Left ventricle myocardium inferior (tissue), 1 donor: ENCODE measurements around the gene PILRA. TPM values are rescaled to one million over a fixed set of nuclear protein-coding genes. Genes with fewer than 3 reads are reported as not detected.
"Not testable (repeated sequence)": the region's sequence is repeated elsewhere in the genome, so short reads cannot be mapped to it uniquely, and the experiment has no call there.

Source experiments
- DNase-seq: peaks from one replicate; pipeline ENCODE4 v3.0.0-alpha.2; 2020
- H3K27ac ChIP-seq: fragments of 200-600 bp; replicated peaks from 2 replicates; pipeline ENCODE4 v1.8.0; 2021
- H3K27me3 ChIP-seq: fragments of 200-600 bp; 2 replicates; pipeline ENCODE4 v1.8.0; 2021; ENCODE audit warnings: low read depth
- H3K36me3 ChIP-seq: fragments of 200-600 bp; 2 replicates; pipeline ENCODE4 v1.8.0; 2021
- H3K4me1 ChIP-seq: fragments of 200-600 bp; 2 replicates; pipeline ENCODE4 v1.8.0; 2021
- H3K4me3 ChIP-seq: fragments of 200-600 bp; 2 replicates; pipeline ENCODE4 v1.8.0; 2021; ENCODE audit warnings: mild to moderate bottlenecking, moderate library complexity
- H3K9me3 ChIP-seq: fragments of 200-600 bp; replicated peaks from 2 replicates; pipeline ENCODE4 v1.8.0; 2021
- intact Hi-C: fragments of 100-400 bp; cut with micrococcal nuclease; formaldehyde crosslinking; loops from one replicate; pipeline ENCODE4 v1.11.0; 2022
- total RNA-seq: library from RNA; stranded (reverse); fragmentation: NEBNext Ultra II Directional; extraction: Animal tissue kit (Norgen Biotek cat#: 25700); gene quantifications from one replicate; pipeline ENCODE4 v1.2.1, GENCODE V29; 2021
- TF ChIP-seq, protein P1 (sequence below): fragments of 200-600 bp; IDR thresholded peaks from 2 replicates; pipeline ENCODE4 v1.8.0; 2021; ENCODE audit warnings: antibody characterized with exemption, mild to moderate bottlenecking, borderline replicate concordance
- donor health status: DM: no; HTN: yes; CAD: no; lungs with severe emphysema.

Gene PILRA
- total RNA-seq, 1 donor from 2014 or later, result 2.0 TPM

DNA sequence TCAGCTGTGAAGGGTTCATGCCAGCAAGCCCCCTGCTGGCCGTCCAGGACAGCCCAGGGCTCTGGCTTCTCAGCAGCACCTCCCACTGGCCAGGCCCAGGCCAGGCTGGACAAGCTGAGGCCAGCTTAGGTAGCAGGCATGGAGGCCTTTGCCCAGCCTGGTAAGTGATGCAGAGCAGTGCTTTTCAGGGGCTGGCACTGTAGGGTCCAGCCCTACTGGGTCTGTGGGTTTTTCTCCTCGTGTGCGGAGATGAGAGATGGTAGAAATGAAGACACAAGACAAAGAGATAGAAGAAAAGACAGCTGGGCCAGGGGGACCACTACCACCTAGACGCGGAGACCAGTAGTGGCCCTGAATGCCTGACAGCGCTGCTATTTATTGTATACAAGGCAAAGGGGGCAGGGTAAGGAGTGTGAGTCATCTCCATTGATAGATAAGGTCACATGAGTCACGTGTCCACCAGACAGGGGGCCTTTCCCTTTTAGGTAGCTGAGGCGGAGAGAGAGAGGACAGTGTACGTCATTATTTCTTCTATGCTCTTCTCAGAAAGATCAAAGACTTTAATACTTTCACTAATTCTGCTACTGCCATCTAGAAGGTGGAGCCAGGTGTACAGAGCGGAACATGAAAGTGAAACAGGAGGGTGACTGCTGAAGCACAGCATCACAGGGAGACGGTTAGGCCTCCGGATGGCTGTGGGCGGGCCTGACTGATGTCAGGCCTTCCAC, 28.6 kb upstream of the PILRA start:
- H3K36me3 ChIP-seq, result peaks cover 56% of the 10 kb centered on the region
- H3K27ac ChIP-seq, result peak overlapping the region; percentile 65
- H3K9me3 ChIP-seq, DNase-seq, H3K4me3 ChIP-seq, H3K27me3 ChIP-seq, intact Hi-C loops: not testable (repeated sequence)
- H3K4me1 ChIP-seq, result peaks cover 50% of the 10 kb centered on the region
- TF ChIP-seq, protein P1, sequence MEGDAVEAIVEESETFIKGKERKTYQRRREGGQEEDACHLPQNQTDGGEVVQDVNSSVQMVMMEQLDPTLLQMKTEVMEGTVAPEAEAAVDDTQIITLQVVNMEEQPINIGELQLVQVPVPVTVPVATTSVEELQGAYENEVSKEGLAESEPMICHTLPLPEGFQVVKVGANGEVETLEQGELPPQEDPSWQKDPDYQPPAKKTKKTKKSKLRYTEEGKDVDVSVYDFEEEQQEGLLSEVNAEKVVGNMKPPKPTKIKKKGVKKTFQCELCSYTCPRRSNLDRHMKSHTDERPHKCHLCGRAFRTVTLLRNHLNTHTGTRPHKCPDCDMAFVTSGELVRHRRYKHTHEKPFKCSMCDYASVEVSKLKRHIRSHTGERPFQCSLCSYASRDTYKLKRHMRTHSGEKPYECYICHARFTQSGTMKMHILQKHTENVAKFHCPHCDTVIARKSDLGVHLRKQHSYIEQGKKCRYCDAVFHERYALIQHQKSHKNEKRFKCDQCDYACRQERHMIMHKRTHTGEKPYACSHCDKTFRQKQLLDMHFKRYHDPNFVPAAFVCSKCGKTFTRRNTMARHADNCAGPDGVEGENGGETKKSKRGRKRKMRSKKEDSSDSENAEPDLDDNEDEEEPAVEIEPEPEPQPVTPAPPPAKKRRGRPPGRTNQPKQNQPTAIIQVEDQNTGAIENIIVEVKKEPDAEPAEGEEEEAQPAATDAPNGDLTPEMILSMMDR, result peak; percentile 46

DNA sequence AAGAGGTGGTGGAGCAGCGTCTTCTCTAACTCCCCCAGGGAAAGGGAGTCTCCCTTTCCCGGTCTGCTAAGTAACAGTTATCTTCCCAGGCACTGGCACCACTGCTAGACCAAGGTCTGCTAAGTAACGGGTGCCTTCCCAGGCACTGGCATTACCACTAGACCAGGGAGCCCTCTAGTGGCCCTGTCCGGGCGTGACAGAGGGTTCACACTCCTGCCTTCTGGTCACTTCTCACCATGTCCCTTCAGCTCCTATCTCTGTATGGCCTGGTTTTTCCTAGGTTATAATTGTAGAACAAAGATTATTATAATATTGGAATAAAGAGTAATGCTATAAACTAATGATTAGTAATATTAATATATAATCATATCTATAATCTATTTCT, 28.0 kb upstream of the PILRA start:
- H3K9me3 ChIP-seq, H3K27me3 ChIP-seq, H3K27ac ChIP-seq, intact Hi-C loops, H3K4me3 ChIP-seq: not testable (repeated sequence)
- Histone ChIP-seq H3K4me1 (peaks cover 50% of the 10 kb centered on the region), H3K36me3 (peaks cover 62% of the 10 kb centered on the region)
- TF ChIP-seq, protein P1, result peak; percentile 64
- DNase-seq, result peak; percentile 80

DNA sequence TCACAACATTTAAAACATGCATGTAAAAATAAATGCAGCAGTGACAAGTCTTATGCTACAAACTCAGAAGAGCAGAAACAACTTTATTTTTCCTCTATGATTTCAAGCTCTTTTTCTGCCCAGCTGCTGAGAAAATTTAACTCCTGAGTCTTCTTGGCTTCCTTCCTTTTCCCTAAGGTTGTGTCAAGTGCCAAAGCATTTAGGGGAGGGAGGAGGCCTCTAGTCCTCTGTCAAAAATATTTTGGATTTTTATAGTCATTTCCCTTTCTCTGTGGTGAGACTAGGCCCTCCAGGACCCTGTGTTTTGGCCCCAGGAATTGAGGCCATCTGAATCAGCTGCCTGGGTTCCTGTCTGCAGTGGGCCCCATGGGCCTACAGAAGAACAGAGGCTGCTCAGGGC, 26.4 kb upstream of the PILRA start:
- H3K27me3 ChIP-seq, result no peaks in the 10 kb centered on the region
- H3K4me3 ChIP-seq, result no peak overlapping the region
- H3K4me1 ChIP-seq, result peaks cover 50% of the 10 kb centered on the region
- peaks cover 67% of the 10 kb centered on the region for H3K36me3 ChIP-seq
- H3K27ac ChIP-seq, result peak overlapping the region; percentile 55
- DNase-seq, result no peak
- intact Hi-C loops, result no loop called here
- TF ChIP-seq, protein P1, result no peak
- H3K9me3 ChIP-seq, result no peaks in the 10 kb centered on the region

DNA sequence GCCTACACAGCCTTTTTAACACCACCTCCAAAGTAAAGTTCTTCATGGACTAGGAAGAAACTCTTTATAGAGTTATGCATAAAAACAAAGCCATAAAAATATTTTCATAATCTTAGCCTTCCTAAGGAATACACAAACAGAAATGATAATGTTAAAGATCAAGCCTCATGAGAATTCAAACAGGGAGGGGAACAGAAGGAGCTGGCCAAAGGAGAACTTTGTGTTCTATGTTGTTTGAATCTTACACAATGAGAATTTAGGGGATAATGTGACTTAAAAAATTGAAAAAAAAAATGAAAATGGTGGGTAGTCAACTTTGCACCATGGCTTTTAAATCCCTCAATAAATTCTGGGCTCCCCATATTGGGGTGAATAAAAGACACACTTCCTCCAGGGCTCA, 24.5 kb upstream of the PILRA start:
- intact Hi-C loops, result no loop called here
- no peak overlapping the region for H3K4me3 ChIP-seq
- H3K27me3 ChIP-seq, result no peaks in the 10 kb centered on the region
- H3K9me3 ChIP-seq, result no peaks in the 10 kb centered on the region
- H3K27ac ChIP-seq, result peak overlapping the region; percentile 55
- H3K36me3 ChIP-seq, result peaks cover 78% of the 10 kb centered on the region
- TF ChIP-seq, protein P1, result no peak
- DNase-seq, result no peak
- H3K4me1 ChIP-seq, result peaks cover 31% of the 10 kb centered on the region

DNA sequence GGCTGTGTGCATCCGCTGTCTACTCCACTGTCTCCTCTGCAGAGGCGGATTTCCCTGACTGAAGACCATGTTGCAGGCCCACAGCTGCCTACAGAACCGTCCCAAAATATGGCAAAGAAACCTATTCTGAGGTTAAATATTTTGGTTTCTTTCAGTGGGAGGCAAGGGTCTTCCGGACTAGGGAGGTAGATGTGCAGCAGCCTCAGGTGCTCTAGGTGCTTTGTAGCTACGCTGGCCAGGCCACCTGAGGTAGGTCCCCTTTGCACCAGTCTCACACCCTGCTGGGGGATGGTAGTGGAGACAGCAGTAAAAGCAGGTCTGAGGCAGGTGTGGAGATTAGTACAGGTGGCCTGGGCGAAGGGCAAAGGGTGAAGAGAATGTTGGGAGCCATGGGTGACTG, 23.5 kb upstream of the PILRA start:
- no peaks in the 10 kb centered on the region for H3K27me3 ChIP-seq
- intact Hi-C loops, result no loop called here
- no peak for DNase-seq
- H3K9me3 ChIP-seq, result no peaks in the 10 kb centered on the region
- peak overlapping the region; percentile 55 for H3K27ac ChIP-seq
- H3K4me1 ChIP-seq, result peaks cover 21% of the 10 kb centered on the region
- TF ChIP-seq, protein P1, result no peak
- peaks cover 87% of the 10 kb centered on the region for H3K36me3 ChIP-seq
- H3K4me3 ChIP-seq, result no peak overlapping the region
